ENCODE data around the gene MYL9.

Gene MYL9

GRCh38 chr20:36582821-36583220 lies 41.5 kb downstream of the MYL9 start:
- no peak for DNase-seq (ENCODE audit: low read depth)

DNA sequence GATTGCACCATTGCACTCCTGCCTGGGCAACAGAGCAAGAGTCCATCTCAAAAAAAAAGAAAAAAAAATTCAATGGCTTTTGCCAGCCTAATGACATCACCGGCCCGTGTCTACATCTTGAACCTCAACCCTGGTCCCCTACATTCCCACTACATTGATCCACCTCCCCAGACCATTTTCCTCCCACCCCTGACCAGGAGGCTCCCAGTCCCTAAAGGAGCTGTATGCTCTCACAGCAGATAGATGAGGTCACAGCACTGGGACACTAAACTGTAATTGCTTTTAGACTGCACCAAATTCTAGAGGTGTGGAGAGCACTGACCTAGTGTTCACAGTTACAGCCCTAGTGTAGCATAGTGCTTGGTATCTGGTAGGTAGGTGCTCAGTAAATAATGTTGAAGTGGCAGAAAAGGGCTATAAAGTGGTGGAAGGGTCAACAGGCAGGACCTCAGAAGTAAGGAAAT lies 42.7 kb downstream of the MYL9 start:
- DNase-seq (ENCODE audit: low read depth), result no peak

- DNase-seq (ENCODE audit: low read depth), result no peak
Observed at GRCh38 chr20:36585410-36586125, 44.2 kb downstream of the MYL9 start.

DNA sequence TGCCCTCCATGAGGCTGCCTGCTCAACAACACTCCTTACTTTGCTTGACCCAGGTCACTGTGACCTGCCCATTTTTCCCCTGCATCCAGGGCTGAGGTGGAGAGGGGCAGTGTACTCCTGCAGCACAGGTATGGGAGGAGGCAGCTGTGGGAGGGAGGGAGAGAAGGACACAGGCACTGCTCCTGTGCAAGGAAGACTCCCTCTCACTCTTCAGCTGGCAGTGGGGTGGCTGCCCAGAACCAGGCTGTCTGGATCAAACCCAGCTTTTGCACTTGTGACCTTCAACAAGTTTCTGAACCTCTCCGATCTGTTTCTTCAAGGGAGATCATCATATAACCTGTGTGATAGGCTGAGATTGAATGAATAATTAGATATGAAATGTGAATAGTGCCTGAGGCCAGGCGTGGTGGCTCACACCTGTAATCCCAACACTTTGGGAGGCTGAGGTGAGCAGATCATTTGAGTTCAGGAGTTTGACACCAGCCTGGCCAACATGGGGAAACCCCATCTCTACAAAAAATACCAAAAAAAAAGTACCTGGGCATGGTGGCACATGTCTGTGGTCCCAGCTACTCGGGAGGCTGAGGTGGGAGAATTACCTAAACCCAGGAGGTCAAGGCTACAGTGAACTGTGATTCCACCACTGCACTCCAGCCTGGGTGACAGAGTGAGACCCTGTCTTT lies 46.2 kb downstream of the MYL9 start:
- DNase-seq (ENCODE audit: low read depth), result no peak

GRCh38 chr20:36591281-36591680 lies 50.0 kb downstream of the MYL9 start:
- no peak for DNase-seq (ENCODE audit: low read depth)

GRCh38 chr20:36591854-36592641 lies 50.7 kb downstream of the MYL9 start:
- DNase-seq (ENCODE audit: low read depth), result peak; percentile 44

DNA sequence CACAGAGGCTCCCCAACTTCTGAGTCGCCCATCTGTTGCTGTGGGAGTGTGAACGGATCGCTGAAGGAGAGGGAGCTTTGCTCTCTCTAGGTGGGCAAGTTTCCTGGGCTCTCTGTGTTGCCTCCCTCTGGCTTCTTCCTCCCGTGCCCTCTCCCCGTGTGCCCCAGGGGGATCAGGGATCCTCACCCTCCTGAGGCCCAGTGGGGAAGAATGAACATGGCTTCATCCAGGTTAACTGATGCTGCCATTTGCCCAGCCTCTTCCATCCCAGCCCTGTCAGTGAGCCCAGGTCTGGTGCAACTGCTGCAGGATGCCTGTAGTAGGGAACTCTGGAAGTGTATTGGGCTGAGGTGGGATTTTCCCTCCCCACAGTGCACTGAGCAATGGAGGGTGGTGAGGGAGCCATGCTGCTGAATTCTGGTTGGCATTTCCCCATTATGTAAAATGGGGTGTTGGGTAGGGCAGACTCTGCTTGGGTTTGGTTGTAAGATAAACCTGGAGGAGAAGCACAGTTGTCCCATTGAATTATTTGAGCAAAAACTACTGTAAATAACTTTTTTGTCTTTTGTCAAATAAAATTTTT lies 52.1 kb downstream of the MYL9 start:
- DNase-seq (ENCODE audit: low read depth), result no peak

GRCh38 chr20:36599912-36600345 lies 58.6 kb downstream of the MYL9 start:
- no peak for DNase-seq (ENCODE audit: low read depth)

All from amniotic epithelial cell (primary cell).